Keratinocyte (primary cell): ENCODE measurements around the gene CSTF1. TPM values are rescaled to one million over a fixed set of nuclear protein-coding genes. Genes with fewer than 3 reads are reported as not detected.

Experiments
- DNase-seq: peaks from one replicate; pipeline ENCODE4 v3.0.0-alpha.2; 2011; ENCODE audit warnings: low read depth, missing footprints, low spot score
- FAIRE-seq: peaks from 2 replicates; lab custom pipeline; 2011; peaks lifted over from hg19 to GRCh38; lab: Jason Lieb, UNC
- H2AFZ ChIP-seq: 2 replicates; pipeline ENCODE4 v1.6.0; 2012; ENCODE audit warnings: low read length, control low read depth, inconsistent platforms; ENCODE audit not compliant: control insufficient read depth
- H3K27ac ChIP-seq: 2 replicates; pipeline ENCODE4 v1.5.1; 2011; ENCODE audit warnings: low read length; ENCODE audit not compliant: control insufficient read depth, insufficient read depth
- H3K27me3 ChIP-seq: 3 replicates; pipeline ENCODE4 v1.6.0; 2011; ENCODE audit warnings: low read length; ENCODE audit not compliant: control insufficient read depth, insufficient read depth; ENCODE audit errors: extremely low read depth
- H3K36me3 ChIP-seq, 2 experiments: 2 replicates in 1 of 2; 3 replicates in 1 of 2; pipeline ENCODE4 v1.5.1; 2011; ENCODE audit warnings: low read length in 2 of 2, mild to moderate bottlenecking in 1 of 2; ENCODE audit not compliant: control insufficient read depth in 2 of 2, insufficient read depth in 2 of 2; ENCODE audit errors: extremely low read depth in 1 of 2
- H3K4me1 ChIP-seq: 3 replicates; pipeline ENCODE4 v1.5.1; 2011; ENCODE audit warnings: low read length; ENCODE audit not compliant: control insufficient read depth, insufficient read depth; ENCODE audit errors: extremely low read depth
- H3K4me2 ChIP-seq: 3 replicates; pipeline ENCODE4 v1.6.0; 2011; ENCODE audit warnings: low read depth, low read length; ENCODE audit not compliant: control insufficient read depth, insufficient read depth; ENCODE audit errors: extremely low read depth
- H3K4me3 ChIP-seq, 3 experiments: fragments of 200-600 bp in 1 of 3; sonication (generic) in 1 of 3; 2 replicates in 2 of 3; 3 replicates in 1 of 3; pipeline ENCODE4 v1.5.1; 2011 to 2016; ENCODE audit warnings: low read length in 3 of 3, mild to moderate bottlenecking in 3 of 3, control low read depth in 2 of 3, inconsistent platforms in 1 of 3, low read depth in 1 of 3, mixed read lengths in 1 of 3, mixed run types in 1 of 3, moderate library complexity in 1 of 3; ENCODE audit not compliant: control insufficient read depth in 2 of 3, insufficient read depth in 2 of 3; ENCODE audit errors: extremely low read depth in 1 of 3
- H3K79me2 ChIP-seq: 2 replicates; pipeline ENCODE4 v1.6.0; 2012; ENCODE audit warnings: low read length; ENCODE audit not compliant: control insufficient read depth, insufficient read depth
- H3K9ac ChIP-seq: 3 replicates; pipeline ENCODE4 v1.6.0; 2011; ENCODE audit warnings: low read length; ENCODE audit not compliant: control insufficient read depth, insufficient read depth; ENCODE audit errors: extremely low read depth
- H3K9me1 ChIP-seq: 3 replicates; pipeline ENCODE4 v1.6.0; 2011; ENCODE audit warnings: low read length; ENCODE audit not compliant: control insufficient read depth, insufficient read depth; ENCODE audit errors: extremely low read depth
- H3K9me3 ChIP-seq: 2 replicates; pipeline ENCODE4 v1.5.1; 2012; ENCODE audit warnings: low read depth, low read length; ENCODE audit not compliant: control insufficient read depth
- H4K20me1 ChIP-seq: 3 replicates; pipeline ENCODE4 v1.6.0; 2011; ENCODE audit warnings: low read length; ENCODE audit not compliant: control insufficient read depth, insufficient read depth; ENCODE audit errors: extremely low read depth
- EZH2 ChIP-seq: IDR thresholded peaks from one replicate; pipeline ENCODE4 v1.6.1; 2012; ENCODE audit warnings: inconsistent platforms, mild to moderate bottlenecking, low read length, moderate library complexity
- dilution Hi-C: fragments of 300-500 bp; cut with MboI; formaldehyde crosslinking; loops from one replicate; pipeline ENCODE4 v1.7.0; 2020; ENCODE audit warnings: low sequenced_read_pairs; ENCODE audit not compliant: extremely low pct_ligation_motif_present
- polyA plus RNA-seq, 5 experiments: library from polyadenylated mRNA; depleted of rRNA in 3 of 5; stranded (reverse) in 3 of 5; stranded (forward) in 1 of 5; unstranded in 1 of 5; fragments of >200 nt; gene quantifications; 1 replicate in 1 of 5; 2 replicates in 3 of 5; 3 replicates in 1 of 5; pipeline versions ENCODE4 v1.2.1 to v1.2.3, GENCODE V29; 2011 to 2012; ENCODE audit warnings: missing spikeins in 2 of 5, low read depth in 1 of 5, low replicate concordance in 1 of 5
- TF ChIP-seq, protein P1 (sequence below), 3 experiments: IDR thresholded peaks in 1 of 3; conservative IDR thresholded peaks in 1 of 3; optimal IDR thresholded peaks in 1 of 3; 2 replicates in 2 of 3; 3 replicates in 1 of 3; pipeline versions ENCODE3 to v1.5.1; 2011; ENCODE audit warnings: low read length in 3 of 3, mild to moderate bottlenecking in 3 of 3, moderate library complexity in 2 of 3, control low read depth in 1 of 3, inconsistent platforms in 1 of 3; ENCODE audit not compliant: insufficient read depth in 2 of 3; ENCODE audit errors: extremely low read depth in 1 of 3

CSTF1 gene
- polyA plus RNA-seq, 1 donor (not counting 4 experiments of a cell fraction or from before 2014, with no cell fraction given) = 40.3 TPM

- no peak for TF ChIP-seq EZH2
- TF ChIP-seq, protein P1, sequence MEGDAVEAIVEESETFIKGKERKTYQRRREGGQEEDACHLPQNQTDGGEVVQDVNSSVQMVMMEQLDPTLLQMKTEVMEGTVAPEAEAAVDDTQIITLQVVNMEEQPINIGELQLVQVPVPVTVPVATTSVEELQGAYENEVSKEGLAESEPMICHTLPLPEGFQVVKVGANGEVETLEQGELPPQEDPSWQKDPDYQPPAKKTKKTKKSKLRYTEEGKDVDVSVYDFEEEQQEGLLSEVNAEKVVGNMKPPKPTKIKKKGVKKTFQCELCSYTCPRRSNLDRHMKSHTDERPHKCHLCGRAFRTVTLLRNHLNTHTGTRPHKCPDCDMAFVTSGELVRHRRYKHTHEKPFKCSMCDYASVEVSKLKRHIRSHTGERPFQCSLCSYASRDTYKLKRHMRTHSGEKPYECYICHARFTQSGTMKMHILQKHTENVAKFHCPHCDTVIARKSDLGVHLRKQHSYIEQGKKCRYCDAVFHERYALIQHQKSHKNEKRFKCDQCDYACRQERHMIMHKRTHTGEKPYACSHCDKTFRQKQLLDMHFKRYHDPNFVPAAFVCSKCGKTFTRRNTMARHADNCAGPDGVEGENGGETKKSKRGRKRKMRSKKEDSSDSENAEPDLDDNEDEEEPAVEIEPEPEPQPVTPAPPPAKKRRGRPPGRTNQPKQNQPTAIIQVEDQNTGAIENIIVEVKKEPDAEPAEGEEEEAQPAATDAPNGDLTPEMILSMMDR (optimal IDR thresholded peaks at IDR 0.05 in 1 of 3, IDR thresholded peaks at IDR 0.05 in 1 of 3, conservative IDR thresholded peaks at IDR 0.05 in 1 of 3; ENCODE audit: extremely low read depth in 1 of 3, insufficient read depth in 2 of 3, low read length in 3 of 3) = no peak
- H3K27ac ChIP-seq = no peak overlapping the region
- no peak for FAIRE-seq
- H4K20me1 ChIP-seq = no peaks in the 10 kb centered on the region
- H3K9ac ChIP-seq = no peak overlapping the region
- H3K4me3 ChIP-seq = no peak overlapping the region
- H3K4me2 ChIP-seq = no peak overlapping the region
- H2AFZ ChIP-seq = no peak overlapping the region
- peaks cover 0 to 1% of the 10 kb centered on the region in 2 experiments for H3K36me3 ChIP-seq
- no peak for DNase-seq
- H3K27me3 ChIP-seq = no peaks in the 10 kb centered on the region
- dilution Hi-C loops = no loop called here
- H3K9me1 ChIP-seq = no peaks in the 10 kb centered on the region
- H3K9me3 ChIP-seq = no peaks in the 10 kb centered on the region
- H3K79me2 ChIP-seq = no peaks in the 10 kb centered on the region
- no peaks in the 10 kb centered on the region for H3K4me1 ChIP-seq
These were observed 22.7 kb downstream of the CSTF1 start for GRCh38 chr20:56414842-56415765.

DNA sequence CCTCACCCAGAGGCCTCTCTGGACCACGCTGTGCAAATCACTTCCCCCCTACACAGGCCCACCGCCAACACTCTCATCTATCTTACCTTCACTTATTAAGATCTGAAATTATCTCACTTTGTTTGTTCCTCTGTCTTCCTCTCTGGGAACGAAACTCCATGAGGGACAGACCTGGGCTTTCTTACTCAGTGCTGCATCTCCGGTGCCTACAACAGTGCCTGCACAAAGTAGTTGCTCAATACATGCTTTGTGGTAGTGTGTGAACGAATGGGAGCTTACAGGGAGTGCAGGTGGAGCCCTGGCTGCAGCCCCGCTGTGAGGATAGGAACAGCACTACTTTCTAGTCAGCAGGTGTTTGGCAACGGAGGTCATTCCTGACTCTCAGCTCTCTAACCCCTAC lies 25.0 kb downstream of the CSTF1 start:
- TF ChIP-seq, protein P1 (optimal IDR thresholded peaks at IDR 0.05 in 1 of 3, IDR thresholded peaks at IDR 0.05 in 1 of 3, conservative IDR thresholded peaks at IDR 0.05 in 1 of 3; ENCODE audit: extremely low read depth in 1 of 3, insufficient read depth in 2 of 3, low read length in 3 of 3) = no peak
- H2AFZ ChIP-seq = no peak overlapping the region
- no peaks in the 10 kb centered on the region for H3K79me2 ChIP-seq
- H3K9me3 ChIP-seq = no peaks in the 10 kb centered on the region
- H3K27ac ChIP-seq = no peak overlapping the region
- dilution Hi-C loops = no loop called here
- no peak for DNase-seq
- no peak overlapping the region for H3K9ac ChIP-seq
- H3K27me3 ChIP-seq = no peaks in the 10 kb centered on the region
- H3K4me1 ChIP-seq = no peaks in the 10 kb centered on the region
- H3K9me1 ChIP-seq = no peaks in the 10 kb centered on the region
- H4K20me1 ChIP-seq = no peaks in the 10 kb centered on the region
- H3K4me3 ChIP-seq = no peak overlapping the region
- H3K4me2 ChIP-seq = no peak overlapping the region
- FAIRE-seq = no peak
- H3K36me3 ChIP-seq = no peaks in the 10 kb centered on the region
